ENCODE data around the gene CEMP1. TPM values are rescaled to one million over a fixed set of nuclear protein-coding genes. Genes with fewer than 3 reads are reported as not detected.

The CEMP1 gene
- total and polyA plus RNA-seq, 10 of the 15 experiments (the other 5 are each of a cell fraction or from before 2014, with no cell fraction given) = 0.05 to 8.2 (median 1.5) TPM; not detected in 5

DNA sequence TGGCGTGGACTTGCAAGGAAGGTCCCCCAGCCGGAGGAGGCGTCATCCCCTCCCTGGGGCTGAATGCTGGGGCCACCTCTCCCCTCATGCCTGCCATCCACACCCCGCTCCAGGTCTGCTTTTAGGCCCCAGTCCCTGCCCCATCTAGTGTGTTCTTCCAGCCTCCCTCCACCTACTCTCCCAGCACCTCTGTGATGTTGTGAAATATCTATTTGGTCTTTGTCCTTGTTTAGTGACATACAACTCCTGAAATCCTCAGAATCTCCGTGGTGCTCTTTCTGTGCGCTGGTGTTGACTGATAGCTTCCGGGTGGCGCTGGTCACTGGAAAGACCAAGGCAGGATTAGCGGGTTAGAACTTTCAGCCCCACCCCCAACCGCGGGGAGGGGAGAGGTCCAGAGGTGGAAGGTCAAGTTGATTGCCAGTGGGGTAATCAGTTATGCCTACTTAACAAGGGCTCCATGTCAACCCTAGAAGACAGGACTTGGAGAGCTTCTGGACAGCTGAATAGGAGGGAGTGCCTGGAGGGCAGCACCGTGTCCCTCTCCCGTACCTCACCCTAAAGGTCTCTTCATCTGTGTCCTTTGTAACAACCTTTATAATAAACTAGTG is 46.2 kb downstream of the CEMP1 start (continued):
- TF ChIP-seq, protein P1, sequence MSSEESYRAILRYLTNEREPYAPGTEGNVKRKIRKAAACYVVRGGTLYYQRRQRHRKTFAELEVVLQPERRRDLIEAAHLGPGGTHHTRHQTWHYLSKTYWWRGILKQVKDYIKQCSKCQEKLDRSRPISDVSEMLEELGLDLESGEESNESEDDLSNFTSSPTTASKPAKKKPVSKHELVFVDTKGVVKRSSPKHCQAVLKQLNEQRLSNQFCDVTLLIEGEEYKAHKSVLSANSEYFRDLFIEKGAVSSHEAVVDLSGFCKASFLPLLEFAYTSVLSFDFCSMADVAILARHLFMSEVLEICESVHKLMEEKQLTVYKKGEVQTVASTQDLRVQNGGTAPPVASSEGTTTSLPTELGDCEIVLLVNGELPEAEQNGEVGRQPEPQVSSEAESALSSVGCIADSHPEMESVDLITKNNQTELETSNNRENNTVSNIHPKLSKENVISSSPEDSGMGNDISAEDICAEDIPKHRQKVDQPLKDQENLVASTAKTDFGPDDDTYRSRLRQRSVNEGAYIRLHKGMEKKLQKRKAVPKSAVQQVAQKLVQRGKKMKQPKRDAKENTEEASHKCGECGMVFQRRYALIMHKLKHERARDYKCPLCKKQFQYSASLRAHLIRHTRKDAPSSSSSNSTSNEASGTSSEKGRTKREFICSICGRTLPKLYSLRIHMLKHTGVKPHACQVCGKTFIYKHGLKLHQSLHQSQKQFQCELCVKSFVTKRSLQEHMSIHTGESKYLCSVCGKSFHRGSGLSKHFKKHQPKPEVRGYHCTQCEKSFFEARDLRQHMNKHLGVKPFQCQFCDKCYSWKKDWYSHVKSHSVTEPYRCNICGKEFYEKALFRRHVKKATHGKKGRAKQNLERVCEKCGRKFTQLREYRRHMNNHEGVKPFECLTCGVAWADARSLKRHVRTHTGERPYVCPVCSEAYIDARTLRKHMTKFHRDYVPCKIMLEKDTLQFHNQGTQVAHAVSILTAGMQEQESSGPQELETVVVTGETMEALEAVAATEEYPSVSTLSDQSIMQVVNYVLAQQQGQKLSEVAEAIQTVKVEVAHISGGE (CRISPR knock-in tag; IDR thresholded peaks at IDR 0.05) = no peak
- no peak for TF ChIP-seq ZNF384 (IDR thresholded peaks at IDR 0.05; ENCODE audit: borderline replicate concordance, low read depth, low read length)
- TF ChIP-seq SUPT20H (IDR thresholded peaks at IDR 0.05; ENCODE audit: borderline replicate concordance, control insufficient read depth, low read depth, low read length) = no peak
- TF ChIP-seq SRF (IDR thresholded peaks at IDR 0.05; ENCODE audit: low read depth in 2 of 2, low read length in 2 of 2) = no peak
- TF ChIP-seq NRF1 (conservative IDR thresholded peaks at IDR 0.05; ENCODE audit: low read depth, low read length) = no peak
- no peak for TF ChIP-seq ETV6 (conservative IDR thresholded peaks at IDR 0.05 in 1 of 2, IDR thresholded peaks at IDR 0.05 in 1 of 2; ENCODE audit: borderline replicate concordance in 1 of 2, low read depth in 1 of 2)
